ENCODE measurements around the gene FAXC.
"Not testable (repeated sequence)": the region's sequence is repeated elsewhere in the genome, so short reads cannot be mapped to it uniquely, and the experiment has no call there.

Gene FAXC

GRCh38 chr6:99341862-99342455 is 7.5 kb downstream of the FAXC start:
- no peak for DNase-seq (ENCODE audit: low spot score)

GRCh38 chr6:99338188-99338587 is 11.3 kb downstream of the FAXC start:
- no peak for DNase-seq (ENCODE audit: low spot score)

- DNase-seq (ENCODE audit: low spot score) = not testable (repeated sequence)
These were observed 14.2 kb downstream of the FAXC start for GRCh38 chr6:99335298-99335697.

- DNase-seq (ENCODE audit: low spot score) = peak; percentile 14
These were observed 14.8 kb downstream of the FAXC start for GRCh38 chr6:99334526-99335127.

GRCh38 chr6:99333068-99333467 is 16.4 kb downstream of the FAXC start:
- no peak for DNase-seq (ENCODE audit: low spot score)

- DNase-seq (ENCODE audit: low spot score) = no peak
These were observed 17.9 kb downstream of the FAXC start for GRCh38 chr6:99331531-99331930.

- peak; percentile 67 for DNase-seq (ENCODE audit: low spot score)
These were observed 19.3 kb downstream of the FAXC start for GRCh38 chr6:99330159-99330558.

- DNase-seq (ENCODE audit: low spot score) = no peak
These were observed 24.5 kb downstream of the FAXC start for GRCh38 chr6:99324996-99325395.

GRCh38 chr6:99318566-99318965 is 30.9 kb downstream of the FAXC start:
- no peak for DNase-seq (ENCODE audit: low spot score)

- no peak for DNase-seq (ENCODE audit: low spot score)
These were observed 37.1 kb downstream of the FAXC start for GRCh38 chr6:99312354-99312753.

GRCh38 chr6:99310553-99310952 is 38.9 kb downstream of the FAXC start:
- DNase-seq (ENCODE audit: low spot score) = no peak

GRCh38 chr6:99309557-99309956 is 39.9 kb downstream of the FAXC start:
- DNase-seq (ENCODE audit: low spot score) = no peak

- DNase-seq (ENCODE audit: low spot score) = no peak
These were observed 40.7 kb downstream of the FAXC start for GRCh38 chr6:99308788-99309187.

GRCh38 chr6:99307295-99307907 is 42.1 kb downstream of the FAXC start:
- DNase-seq (ENCODE audit: low spot score) = no peak

GRCh38 chr6:99306341-99306740 is 43.1 kb downstream of the FAXC start:
- DNase-seq (ENCODE audit: low spot score) = no peak

- DNase-seq (ENCODE audit: low spot score) = no peak
These were observed 44.4 kb downstream of the FAXC start for GRCh38 chr6:99305021-99305554.

- DNase-seq (ENCODE audit: low spot score) = no peak
These were observed 52.1 kb downstream of the FAXC start for GRCh38 chr6:99297415-99297814.

GRCh38 chr6:99297006-99297405 is 52.5 kb downstream of the FAXC start:
- no peak for DNase-seq (ENCODE audit: low spot score)

- no peak for DNase-seq (ENCODE audit: low spot score)
These were observed 53.2 kb downstream of the FAXC start for GRCh38 chr6:99296261-99296660.

- DNase-seq (ENCODE audit: low spot score) = no peak
These were observed 54.2 kb downstream of the FAXC start for GRCh38 chr6:99295276-99295675.

GRCh38 chr6:99294786-99295185 is 54.7 kb downstream of the FAXC start:
- no peak for DNase-seq (ENCODE audit: low spot score)

- no peak for DNase-seq (ENCODE audit: low spot score)
These were observed 59.8 kb downstream of the FAXC start for GRCh38 chr6:99289701-99290100.

- DNase-seq (ENCODE audit: low spot score) = no peak
These were observed 60.8 kb downstream of the FAXC start for GRCh38 chr6:99288668-99289067.

- DNase-seq (ENCODE audit: low spot score) = no peak
These were observed 62.0 kb downstream of the FAXC start for GRCh38 chr6:99287523-99287922.
